HG02588 (cell line): ENCODE data around the gene EOLA1.
"Not testable (repeated sequence)": the region's sequence is repeated elsewhere in the genome, so short reads cannot be mapped to it uniquely, and the experiment has no call there.

Experiments
- ATAC-seq: cut with Tn5 transposase; IDR thresholded peaks from one replicate; pipeline ENCODE4 v1.9.1; 2021; ENCODE audit warnings: mild to moderate bottlenecking, moderate library complexity; ENCODE audit not compliant: unreplicated experiment

EOLA1 gene

DNA sequence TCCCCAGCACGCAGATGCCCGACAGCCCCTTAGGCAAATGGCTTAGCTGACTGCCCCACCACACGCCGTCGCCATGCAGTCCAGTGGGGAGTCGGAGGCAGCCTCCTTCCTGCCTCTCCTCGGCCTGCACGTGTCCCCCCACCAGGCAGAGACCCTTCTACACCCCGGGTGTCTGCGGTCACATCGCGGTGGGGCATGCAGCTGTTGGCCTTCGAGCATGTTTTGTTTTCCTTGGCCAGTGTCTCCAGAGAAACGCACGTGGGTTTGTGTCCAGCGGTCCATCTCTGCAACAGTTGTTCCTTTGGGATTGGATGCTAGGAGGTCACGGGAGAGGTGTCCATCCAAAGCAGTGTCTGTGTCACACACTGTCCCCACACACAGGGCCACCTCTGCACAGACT is 54.4 kb downstream of the EOLA1 start, which contains the start of gene HSFX2:
Gene HSFX2 (minus strand): TSS at position 101 of the 400 bp plus-strand sequence. CDS start 614 bp downstream, outside the sequence.
- not testable (repeated sequence) for ATAC-seq

DNA sequence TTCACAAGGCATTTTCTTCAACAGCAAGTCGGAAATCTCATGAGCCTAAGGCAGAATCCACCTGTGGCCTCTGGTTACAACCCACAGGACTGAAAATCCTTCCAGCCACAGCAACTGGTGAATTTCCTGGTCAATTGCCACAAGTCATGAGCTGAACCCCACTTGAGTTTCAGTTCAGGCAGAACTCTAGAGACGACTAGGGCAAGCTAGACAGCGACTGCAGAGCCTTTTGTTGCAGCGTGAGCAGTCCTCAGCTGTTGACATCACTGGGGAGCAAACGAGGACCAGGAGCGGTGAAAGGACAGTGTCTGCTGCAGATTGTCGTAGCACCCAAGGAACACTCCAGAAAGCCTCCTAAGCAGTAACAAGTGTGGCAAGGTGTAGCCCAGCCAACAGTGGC is 55.1 kb downstream of the EOLA1 start:
- ATAC-seq = not testable (repeated sequence)
